ENCODE data around the gene CDH4. TPM values are rescaled to one million over a fixed set of nuclear protein-coding genes. Genes with fewer than 3 reads are reported as not detected.
A peak's percentile ranks its signal among the peaks of the same experiment; 100 is the strongest.

Gene CDH4
- total and polyA plus RNA-seq, 9 of the 15 experiments (the other 6 are each of a cell fraction or from before 2014, with no cell fraction given), result 0.04 TPM; not detected in 8

GRCh38 chr20:61674121-61674520, 422.1 kb downstream of the CDH4 start (continued):
- TF ChIP-seq, protein P1, sequence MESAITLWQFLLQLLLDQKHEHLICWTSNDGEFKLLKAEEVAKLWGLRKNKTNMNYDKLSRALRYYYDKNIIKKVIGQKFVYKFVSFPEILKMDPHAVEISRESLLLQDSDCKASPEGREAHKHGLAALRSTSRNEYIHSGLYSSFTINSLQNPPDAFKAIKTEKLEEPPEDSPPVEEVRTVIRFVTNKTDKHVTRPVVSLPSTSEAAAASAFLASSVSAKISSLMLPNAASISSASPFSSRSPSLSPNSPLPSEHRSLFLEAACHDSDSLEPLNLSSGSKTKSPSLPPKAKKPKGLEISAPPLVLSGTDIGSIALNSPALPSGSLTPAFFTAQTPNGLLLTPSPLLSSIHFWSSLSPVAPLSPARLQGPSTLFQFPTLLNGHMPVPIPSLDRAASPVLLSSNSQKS (CRISPR knock-in tag; IDR thresholded peaks at IDR 0.05), result no peak

DNA sequence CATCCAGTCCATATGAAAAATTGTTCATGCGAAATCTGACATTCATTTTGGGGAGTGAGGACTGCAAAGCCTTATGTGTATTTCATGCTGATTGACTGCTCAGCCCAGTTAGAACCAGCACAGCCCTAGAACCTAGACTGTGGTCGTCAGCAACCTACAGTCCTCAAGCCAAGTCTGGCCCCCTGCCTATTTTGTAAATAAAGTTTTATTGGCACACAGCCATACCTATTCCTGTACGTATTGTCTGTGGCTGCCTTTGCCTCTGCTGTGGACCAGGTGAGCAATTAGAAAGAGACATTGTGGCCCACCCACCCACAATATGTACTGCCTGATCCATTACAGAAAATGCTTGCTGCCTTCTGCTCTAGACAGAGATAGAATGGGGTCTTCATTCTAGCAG, 422.6 kb downstream of the CDH4 start:
- Histone ChIP-seq H3K4me3 (no peak overlapping the region), H4K20me1 (replicated peaks; ENCODE audit: control insufficient read depth, insufficient read depth, low read length) (no peaks in the 10 kb centered on the region; the same call in 1 of the 2 replicates), H3K27ac (ENCODE audit: extremely low read depth, low read depth, low read length) (no peak overlapping the region), H3K9me1 (ENCODE audit: control insufficient read depth, insufficient read depth, low read length) (no peaks in the 10 kb centered on the region), H3K27me3 (ENCODE audit: control insufficient read depth in 2 of 2, insufficient read depth in 2 of 2, low read length in 2 of 2) (no peaks in the 10 kb centered on the region; a peak in 1 of 5 replicates), H3K79me2 (ENCODE audit: control insufficient read depth, insufficient read depth, low read length) (no peaks in the 10 kb centered on the region), H3K36me3 (ENCODE audit: control insufficient read depth, insufficient read depth, low read length) (no peaks in the 10 kb centered on the region), H3K9me3 (replicated peaks; ENCODE audit: control insufficient read depth, insufficient read depth, low read depth, low read length) (no peaks in the 10 kb centered on the region), H3K4me2 (ENCODE audit: insufficient read depth, low read length) (no peak overlapping the region), H3K9ac (ENCODE audit: insufficient read depth in 1 of 2, low read depth in 2 of 2, low read length in 2 of 2) (no peak overlapping the region), H2AFZ (ENCODE audit: low read depth, low read length) (no peak overlapping the region), H3K4me1 (replicated peaks in 1 of 2; ENCODE audit: control insufficient read depth in 2 of 2, insufficient read depth in 2 of 2, low read length in 2 of 2) (no peaks in the 10 kb centered on the region)
- no peak for DNase-seq (ENCODE audit: extremely low read depth in 1 of 4, low spot score in 3 of 4)
- BruUV-seq (replicated peaks), result no TSS peak
- in situ Hi-C loops (cut with MboI) (no loop called here), intact Hi-C loops (cut with micrococcal nuclease) (no loop called here)
- TF ChIP-seq ZNF146 (CRISPR knock-in tag; IDR thresholded peaks at IDR 0.05; ENCODE audit: unreplicated experiment) (no peak), NFIC (IDR thresholded peaks at IDR 0.05) (peak; percentile 35; the same call in 1 of the 2 replicates), NCOA2 (IDR thresholded peaks at IDR 0.05; ENCODE audit: partially characterized antibody in 2 of 2) (no peak)
- TF ChIP-seq, protein P2, sequence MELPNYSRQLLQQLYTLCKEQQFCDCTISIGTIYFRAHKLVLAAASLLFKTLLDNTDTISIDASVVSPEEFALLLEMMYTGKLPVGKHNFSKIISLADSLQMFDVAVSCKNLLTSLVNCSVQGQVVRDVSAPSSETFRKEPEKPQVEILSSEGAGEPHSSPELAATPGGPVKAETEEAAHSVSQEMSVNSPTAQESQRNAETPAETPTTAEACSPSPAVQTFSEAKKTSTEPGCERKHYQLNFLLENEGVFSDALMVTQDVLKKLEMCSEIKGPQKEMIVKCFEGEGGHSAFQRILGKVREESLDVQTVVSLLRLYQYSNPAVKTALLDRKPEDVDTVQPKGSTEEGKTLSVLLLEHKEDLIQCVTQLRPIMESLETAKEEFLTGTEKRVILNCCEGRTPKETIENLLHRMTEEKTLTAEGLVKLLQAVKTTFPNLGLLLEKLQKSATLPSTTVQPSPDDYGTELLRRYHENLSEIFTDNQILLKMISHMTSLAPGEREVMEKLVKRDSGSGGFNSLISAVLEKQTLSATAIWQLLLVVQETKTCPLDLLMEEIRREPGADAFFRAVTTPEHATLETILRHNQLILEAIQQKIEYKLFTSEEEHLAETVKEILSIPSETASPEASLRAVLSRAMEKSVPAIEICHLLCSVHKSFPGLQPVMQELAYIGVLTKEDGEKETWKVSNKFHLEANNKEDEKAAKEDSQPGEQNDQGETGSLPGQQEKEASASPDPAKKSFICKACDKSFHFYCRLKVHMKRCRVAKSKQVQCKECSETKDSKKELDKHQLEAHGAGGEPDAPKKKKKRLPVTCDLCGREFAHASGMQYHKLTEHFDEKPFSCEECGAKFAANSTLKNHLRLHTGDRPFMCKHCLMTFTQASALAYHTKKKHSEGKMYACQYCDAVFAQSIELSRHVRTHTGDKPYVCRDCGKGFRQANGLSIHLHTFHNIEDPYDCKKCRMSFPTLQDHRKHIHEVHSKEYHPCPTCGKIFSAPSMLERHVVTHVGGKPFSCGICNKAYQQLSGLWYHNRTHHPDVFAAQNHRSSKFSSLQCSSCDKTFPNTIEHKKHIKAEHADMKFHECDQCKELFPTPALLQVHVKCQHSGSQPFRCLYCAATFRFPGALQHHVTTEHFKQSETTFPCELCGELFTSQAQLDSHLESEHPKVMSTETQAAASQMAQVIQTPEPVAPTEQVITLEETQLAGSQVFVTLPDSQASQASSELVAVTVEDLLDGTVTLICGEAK (IDR thresholded peaks at IDR 0.05), result peak; percentile 85
- TF ChIP-seq, protein P2 (CRISPR knock-in tag; IDR thresholded peaks at IDR 0.05), result peak; percentile 53; the same call in 1 of the 2 replicates
- CTCF ChIA-PET (ENCODE audit: low intra/inter-chr PET ratio), result no interaction called here
- 0% methylated on average over 3 of the region's 3 CpGs for WGBS (ENCODE audit: insufficient coverage, low coverage, missing lambda C conversion rate)
- POLR2A ChIA-PET, result no interaction called here
- FAIRE-seq, result no peak
- no peak for ATAC-seq
